Gastroesophageal sphincter (tissue), 4 donors: Measurements from ENCODE around the gene DEPDC1B. TPM values are rescaled to one million over a fixed set of nuclear protein-coding genes. Genes with fewer than 3 reads are reported as not detected.
"Not testable (repeated sequence)": the region's sequence is repeated elsewhere in the genome, so short reads cannot be mapped to it uniquely, and the experiment has no call there.

Source experiments
- ATAC-seq: fragments of 150-250 bp; one replicate; pipeline ENCODE4 v1.9.1; 2016; ENCODE audit warnings: mild to moderate bottlenecking, moderate library complexity
- H3K27ac ChIP-seq, 4 donors: fragments of 200-600 bp; sonication (generic) in 3 of 4; 1 replicate in 3 of 4; 2 replicates in 1 of 4; pipeline ENCODE4 v1.5.1; 2016 to 2019
- H3K27me3 ChIP-seq: fragments of 200-600 bp; sonication (generic); one replicate; pipeline ENCODE4 v1.5.1; 2019
- H3K36me3 ChIP-seq, 2 donors: fragments of 200-600 bp; sonication (generic); one replicate each; pipeline ENCODE4 v1.5.1; 2019; ENCODE audit warnings: control low read depth in 1 of 2
- H3K4me1 ChIP-seq, 3 donors: fragments of 200-600 bp; sonication (generic); 1 replicate in 2 of 3; 2 replicates in 1 of 3; pipeline ENCODE4 v1.5.1; 2016 to 2019; ENCODE audit warnings: control low read depth in 2 of 3
- H3K4me3 ChIP-seq, 2 donors: fragments of 200-600 bp; sonication (generic); one replicate each; pipeline ENCODE4 v1.5.1; 2019; ENCODE audit warnings: mild to moderate bottlenecking in 1 of 2, moderate library complexity in 1 of 2
- H3K9me3 ChIP-seq, 3 donors: fragments of 200-600 bp; sonication (generic); one replicate each; pipeline ENCODE4 v1.5.1; 2017 to 2019; ENCODE audit warnings: control low read depth in 2 of 3
- CTCF ChIP-seq, 4 experiments: fragments of 200-600 bp in 2 of 4; fragments of 450-650 bp in 2 of 4; sonication (generic) in 1 of 4; IDR thresholded peaks; one replicate each; pipeline ENCODE4 v1.5.1; 2017 to 2019; ENCODE audit warnings: antibody characterized with exemption in 4 of 4, mild to moderate bottlenecking in 2 of 4, moderate library complexity in 2 of 4
- EP300 ChIP-seq: sonication (generic); formaldehyde crosslinking; IDR thresholded peaks from one replicate; pipeline ENCODE4 v1.6.1; 2017; ENCODE audit warnings: antibody characterized with exemption, mild to moderate bottlenecking
- POLR2A ChIP-seq, 2 donors: fragments of 450-650 bp; IDR thresholded peaks; one replicate each; pipeline ENCODE4 v1.6.1; 2017; ENCODE audit warnings: antibody characterized with exemption in 2 of 2, mild to moderate bottlenecking in 2 of 2, moderate library complexity in 1 of 2
- POLR2AphosphoS5 ChIP-seq: sonication (generic); formaldehyde crosslinking; IDR thresholded peaks from one replicate; pipeline ENCODE4 v1.6.1; 2017; ENCODE audit warnings: antibody characterized with exemption
- WGBS, 2 donors: methylation state at CpG; one replicate each; pipeline ENCODE4 v1.1.5; 2018; ENCODE audit warnings: low coverage in 1 of 2; 5-methylcytosine and 5-hydroxymethylcytosine counted together
- total RNA-seq, 4 donors: library from RNA; depleted of rRNA; stranded (reverse); fragments of >200 nt; gene quantifications; one replicate each; pipeline ENCODE4 v1.1.0, GENCODE V29; 2016

Gene DEPDC1B
- total RNA-seq, 4 donors from 2014 or later = 0.62 to 0.69 TPM; not detected in 2

DNA sequence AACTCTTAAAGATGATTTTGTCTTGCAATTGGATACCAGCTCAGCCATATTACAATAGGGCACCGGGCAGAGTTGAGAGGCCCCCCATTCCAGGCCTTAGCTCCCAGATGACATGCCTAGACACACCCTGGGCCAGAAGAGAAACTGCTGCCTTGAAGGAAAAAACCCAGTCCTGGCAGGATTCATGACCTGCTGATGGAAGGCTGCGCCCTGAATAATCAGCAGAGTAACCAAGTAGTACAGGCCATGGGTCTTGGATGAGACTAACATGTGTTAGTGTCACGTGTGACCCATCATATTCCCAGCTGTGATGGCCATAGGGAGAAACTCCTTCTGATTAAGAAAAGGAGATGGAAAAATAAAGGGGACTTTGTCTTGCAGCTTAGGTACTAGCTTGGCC is 39.0 kb upstream of the DEPDC1B start:
- ATAC-seq = no peak
- no peak for TF ChIP-seq POLR2AphosphoS5
- no peak for TF ChIP-seq POLR2A (IDR thresholded peaks at IDR 0.05)
- TF ChIP-seq CTCF (IDR thresholded peaks at IDR 0.05) = no peak
- no peak for TF ChIP-seq EP300
- H3K27ac ChIP-seq = no peak overlapping the region
- no peaks in the 10 kb centered on the region for H3K36me3 ChIP-seq
- H3K4me3 ChIP-seq = no peak overlapping the region
- peaks cover 0 to 27% (median 0%) of the 10 kb centered on the region in 3 donors for H3K9me3 ChIP-seq
- H3K27me3 ChIP-seq = no peaks in the 10 kb centered on the region
- no peaks in the 10 kb centered on the region for H3K4me1 ChIP-seq
- 56 to 100% methylated on average over 1 to 3 of the region's 3 CpGs for WGBS, 2 donors

GRCh38 chr5:60738461-60738860 is 38.5 kb upstream of the DEPDC1B start:
- peaks cover 0 to 27% (median 0%) of the 10 kb centered on the region in 3 donors for H3K9me3 ChIP-seq
- H3K4me3 ChIP-seq = no peak overlapping the region
- WGBS, 2 donors = 40 to 72% methylated on average over 2 to 4 of the region's 4 CpGs
- TF ChIP-seq POLR2A (IDR thresholded peaks at IDR 0.05) (no peak), EP300 (no peak), CTCF (IDR thresholded peaks at IDR 0.05) (no peak), POLR2AphosphoS5 (no peak)
- ATAC-seq = no peak
- H3K27me3 ChIP-seq = no peaks in the 10 kb centered on the region
- no peaks in the 10 kb centered on the region for H3K36me3 ChIP-seq
- H3K4me1 ChIP-seq = no peaks in the 10 kb centered on the region
- no peak overlapping the region for H3K27ac ChIP-seq

DNA sequence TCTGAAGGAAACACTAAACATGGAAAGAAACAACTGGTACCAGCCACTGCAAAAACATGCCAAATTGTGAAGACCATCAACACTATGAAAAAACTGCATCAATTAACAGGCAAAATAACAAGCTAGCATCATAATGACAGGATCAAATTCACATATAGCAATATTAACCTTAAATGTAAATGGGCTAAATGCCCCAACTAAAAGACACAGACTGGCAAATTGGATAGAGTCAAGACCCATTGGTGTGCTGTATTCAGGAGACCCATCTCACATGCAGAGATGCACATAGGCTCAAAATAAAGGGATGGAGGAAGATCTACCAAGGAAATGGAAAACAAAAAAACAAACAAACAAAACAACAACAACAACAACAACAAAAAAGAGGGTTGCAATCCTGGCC is 30.9 kb upstream of the DEPDC1B start:
- not testable (repeated sequence) for H3K9me3 ChIP-seq

DNA sequence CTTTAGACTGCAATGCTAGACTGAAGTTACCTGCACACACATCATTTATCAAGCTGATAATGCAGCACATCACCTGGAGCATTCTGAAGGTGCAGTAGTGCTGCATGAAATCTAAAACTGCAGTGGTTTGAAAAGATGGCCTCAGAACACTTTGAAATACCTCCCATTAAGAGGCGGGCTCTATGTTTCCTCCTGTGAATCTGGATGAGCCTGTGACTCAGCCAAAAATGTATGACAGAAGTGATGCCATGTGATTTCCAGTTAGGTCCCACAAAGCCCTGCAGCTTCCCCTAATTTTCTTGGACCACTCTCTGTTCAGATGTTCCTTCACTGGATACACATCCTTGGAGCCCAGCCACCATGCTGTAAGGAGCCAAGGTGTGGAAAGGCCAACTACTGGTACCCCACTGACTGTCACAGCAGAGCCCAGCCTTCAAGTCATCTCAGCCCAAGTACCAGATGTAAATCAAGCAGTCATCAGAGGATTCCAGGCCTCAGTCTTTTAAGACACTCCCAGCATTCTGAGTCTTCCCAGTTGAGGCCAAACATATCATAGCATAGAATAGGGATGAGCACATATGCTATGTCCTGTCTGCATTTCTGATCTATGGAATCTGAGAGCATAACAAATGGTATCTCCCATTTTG is 27.2 kb upstream of the DEPDC1B start:
- ATAC-seq = no peak
- 78 to 89% methylated on average over 1 of the region's 1 CpG for WGBS, 2 donors
- Histone ChIP-seq H3K27me3 (peaks cover 7% of the 10 kb centered on the region), H3K4me1 (no peaks in the 10 kb centered on the region), H3K36me3 (no peaks in the 10 kb centered on the region), H3K27ac (no peak overlapping the region), H3K4me3 (no peak overlapping the region), H3K9me3 (peaks cover 0 to 8% (median 0%) of the 10 kb centered on the region in 3 donors)
- no peak for TF ChIP-seq EP300
- TF ChIP-seq POLR2AphosphoS5 = no peak
- TF ChIP-seq POLR2A (IDR thresholded peaks at IDR 0.05) = no peak
- TF ChIP-seq CTCF (IDR thresholded peaks at IDR 0.05) = no peak

More for the DNA sequence above, 30.9 kb upstream of the DEPDC1B start:
- not testable (repeated sequence) for ATAC-seq, H3K4me1 ChIP-seq, H3K36me3 ChIP-seq, H3K4me3 ChIP-seq, H3K27me3 ChIP-seq, H3K27ac ChIP-seq

DNA sequence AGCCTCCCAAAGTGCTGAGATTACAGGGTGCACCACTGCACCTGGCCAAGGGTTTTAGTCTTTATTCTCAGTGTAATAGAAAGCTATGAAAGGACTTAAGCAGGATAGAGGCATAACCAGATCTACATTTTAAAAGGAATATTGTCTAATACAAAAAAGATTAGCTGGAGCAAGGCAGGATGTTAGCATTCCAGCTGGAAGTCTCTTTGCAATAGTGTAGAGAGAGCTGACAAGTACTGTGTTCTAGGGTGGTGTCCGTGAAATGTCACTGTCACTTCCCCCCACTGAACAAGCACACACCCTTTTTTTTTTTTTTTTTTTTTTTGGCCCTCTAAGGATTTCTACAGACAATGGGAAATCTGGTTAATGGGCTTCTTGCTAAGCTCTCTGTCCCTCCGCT is 24.2 kb upstream of the DEPDC1B start:
- H3K27ac ChIP-seq = no peak overlapping the region
- no peaks in the 10 kb centered on the region for H3K36me3 ChIP-seq
- peaks cover 5% of the 10 kb centered on the region for H3K27me3 ChIP-seq
- no peaks in the 10 kb centered on the region for H3K4me1 ChIP-seq
- no peak for ATAC-seq
- TF ChIP-seq EP300 (no peak), CTCF (IDR thresholded peaks at IDR 0.05) (no peak), POLR2A (IDR thresholded peaks at IDR 0.05) (no peak), POLR2AphosphoS5 (no peak)
- H3K4me3 ChIP-seq = no peak overlapping the region
- no peaks in the 10 kb centered on the region for H3K9me3 ChIP-seq
- 42% methylated on average over 1 of the region's 2 CpGs; no CpG with 5 or more reads in 1 of the 2 donors for WGBS, 2 donors
